OCI-LY1 (cell line): ENCODE results near the gene CFAP77.

Source experiments
- EZH2 ChIP-seq: fragments of 200-600 bp; sonication (generic), shearing (Covaris generic); IDR thresholded peaks from 2 replicates; pipeline ENCODE4 v1.8.0; 2017; ENCODE audit warnings: borderline replicate concordance, mixed run types, mild to moderate bottlenecking, antibody characterized with exemption, low read length, moderate library complexity, mixed read lengths
- TF ChIP-seq, protein P1 (sequence below): fragments of 200-600 bp; sonication (generic), shearing (Covaris generic); IDR thresholded peaks from 2 replicates; pipeline ENCODE4 v1.5.1; 2017; ENCODE audit warnings: mild to moderate bottlenecking, antibody characterized with exemption, low read length, moderate library complexity, mixed read lengths

GRCh38 chr9:132414731-132415130, 4.7 kb downstream of the CFAP77 start:
- TF ChIP-seq, protein P1, sequence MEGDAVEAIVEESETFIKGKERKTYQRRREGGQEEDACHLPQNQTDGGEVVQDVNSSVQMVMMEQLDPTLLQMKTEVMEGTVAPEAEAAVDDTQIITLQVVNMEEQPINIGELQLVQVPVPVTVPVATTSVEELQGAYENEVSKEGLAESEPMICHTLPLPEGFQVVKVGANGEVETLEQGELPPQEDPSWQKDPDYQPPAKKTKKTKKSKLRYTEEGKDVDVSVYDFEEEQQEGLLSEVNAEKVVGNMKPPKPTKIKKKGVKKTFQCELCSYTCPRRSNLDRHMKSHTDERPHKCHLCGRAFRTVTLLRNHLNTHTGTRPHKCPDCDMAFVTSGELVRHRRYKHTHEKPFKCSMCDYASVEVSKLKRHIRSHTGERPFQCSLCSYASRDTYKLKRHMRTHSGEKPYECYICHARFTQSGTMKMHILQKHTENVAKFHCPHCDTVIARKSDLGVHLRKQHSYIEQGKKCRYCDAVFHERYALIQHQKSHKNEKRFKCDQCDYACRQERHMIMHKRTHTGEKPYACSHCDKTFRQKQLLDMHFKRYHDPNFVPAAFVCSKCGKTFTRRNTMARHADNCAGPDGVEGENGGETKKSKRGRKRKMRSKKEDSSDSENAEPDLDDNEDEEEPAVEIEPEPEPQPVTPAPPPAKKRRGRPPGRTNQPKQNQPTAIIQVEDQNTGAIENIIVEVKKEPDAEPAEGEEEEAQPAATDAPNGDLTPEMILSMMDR = no peak
- TF ChIP-seq EZH2 = no peak
